ENCODE results near the gene EFR3B.

GRCh38 chr2:24994146-24994724 is 47.6 kb upstream of the EFR3B start:
- TF ChIP-seq, protein P1, sequence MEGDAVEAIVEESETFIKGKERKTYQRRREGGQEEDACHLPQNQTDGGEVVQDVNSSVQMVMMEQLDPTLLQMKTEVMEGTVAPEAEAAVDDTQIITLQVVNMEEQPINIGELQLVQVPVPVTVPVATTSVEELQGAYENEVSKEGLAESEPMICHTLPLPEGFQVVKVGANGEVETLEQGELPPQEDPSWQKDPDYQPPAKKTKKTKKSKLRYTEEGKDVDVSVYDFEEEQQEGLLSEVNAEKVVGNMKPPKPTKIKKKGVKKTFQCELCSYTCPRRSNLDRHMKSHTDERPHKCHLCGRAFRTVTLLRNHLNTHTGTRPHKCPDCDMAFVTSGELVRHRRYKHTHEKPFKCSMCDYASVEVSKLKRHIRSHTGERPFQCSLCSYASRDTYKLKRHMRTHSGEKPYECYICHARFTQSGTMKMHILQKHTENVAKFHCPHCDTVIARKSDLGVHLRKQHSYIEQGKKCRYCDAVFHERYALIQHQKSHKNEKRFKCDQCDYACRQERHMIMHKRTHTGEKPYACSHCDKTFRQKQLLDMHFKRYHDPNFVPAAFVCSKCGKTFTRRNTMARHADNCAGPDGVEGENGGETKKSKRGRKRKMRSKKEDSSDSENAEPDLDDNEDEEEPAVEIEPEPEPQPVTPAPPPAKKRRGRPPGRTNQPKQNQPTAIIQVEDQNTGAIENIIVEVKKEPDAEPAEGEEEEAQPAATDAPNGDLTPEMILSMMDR (IDR thresholded peaks at IDR 0.05), result no peak
- no peak for TF ChIP-seq POLR2A (IDR thresholded peaks at IDR 0.05)
